PC-3 (cell line): ENCODE measurements around the gene NDUFA13.

Experiments used
- CTCF ChIP-seq: fragments of 300-600 bp; sonication (generic); conservative IDR thresholded peaks from 2 replicates; pipeline ENCODE4 v1.5.1; 2017; ENCODE audit warnings: antibody characterized with exemption, low read depth, mild to moderate bottlenecking, low read length
- EZH2 ChIP-seq: fragments of 300-600 bp; sonication (generic); IDR thresholded peaks from one replicate; pipeline ENCODE4 v1.6.1; 2017; ENCODE audit warnings: antibody characterized with exemption, mild to moderate bottlenecking, low read length; ENCODE audit not compliant: unreplicated experiment
- EZH2phosphoT487 ChIP-seq: fragments of 300-600 bp; sonication (generic); IDR thresholded peaks from 2 replicates; pipeline ENCODE4 v1.6.1; 2018; ENCODE audit warnings: mild to moderate bottlenecking, antibody characterized with exemption, low read length, borderline replicate concordance

DNA sequence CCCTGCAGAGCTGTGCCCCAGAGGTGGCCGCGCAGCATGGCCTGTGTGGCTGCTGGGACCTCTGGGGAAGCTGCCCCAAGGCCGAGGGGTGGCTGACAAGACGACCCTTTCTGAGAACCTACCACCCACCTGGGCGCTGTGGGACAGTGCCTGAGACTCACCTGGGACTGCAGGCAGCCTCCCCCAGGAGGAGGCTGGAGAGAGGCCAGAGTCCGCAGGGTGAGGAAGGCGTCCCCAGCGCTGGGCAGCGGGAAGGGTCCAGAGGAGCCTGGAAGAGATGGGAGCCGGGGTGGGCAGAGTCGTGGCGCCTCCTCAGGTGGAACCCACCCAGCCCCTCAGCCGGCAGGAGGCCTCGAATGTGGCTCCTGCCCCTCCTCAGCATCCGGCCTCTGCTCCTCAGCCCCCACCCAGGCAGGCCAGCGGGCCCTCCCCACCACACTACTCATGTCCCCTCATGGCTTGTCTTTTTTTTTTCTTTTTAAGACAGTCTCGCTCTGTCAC is 47.4 kb downstream of the NDUFA13 start:
- TF ChIP-seq EZH2phosphoT487 (no peak), CTCF (0 out of 2 replicates have a peak, but pooled peaks have one; percentile 4), EZH2 (no peak)
